Measurements from ENCODE around the gene PARD3.

Gene PARD3

DNA sequence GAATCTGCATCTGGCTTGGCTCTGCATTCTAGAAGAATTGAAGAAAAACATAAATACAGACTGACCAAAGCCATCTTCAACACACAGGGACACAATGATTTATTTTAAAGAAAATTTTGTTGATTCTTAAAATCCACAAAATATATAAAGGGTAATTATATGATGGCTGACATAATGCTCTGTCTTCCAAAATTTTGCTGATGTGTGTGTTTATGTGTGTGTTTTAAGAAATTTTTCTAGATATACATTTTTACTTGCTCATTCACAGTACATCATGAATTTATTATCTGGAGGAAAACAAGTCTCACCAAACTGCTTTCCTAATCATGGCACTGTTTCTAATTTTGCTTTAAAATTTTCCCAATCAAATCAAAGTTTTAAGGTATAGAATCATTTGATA, 442.6 kb downstream of the PARD3 start:
- Histone ChIP-seq H3K27me3 (replicated peaks; ENCODE audit: control insufficient read depth, insufficient read depth, low read length) (no peaks in the 10 kb centered on the region), H3K4me3 (replicated peaks; ENCODE audit: low read depth, low read length) (no peak overlapping the region), H3K36me3 (ENCODE audit: control insufficient read depth, insufficient read depth, low read length) (no peaks in the 10 kb centered on the region)
- TF ChIP-seq, protein P1, sequence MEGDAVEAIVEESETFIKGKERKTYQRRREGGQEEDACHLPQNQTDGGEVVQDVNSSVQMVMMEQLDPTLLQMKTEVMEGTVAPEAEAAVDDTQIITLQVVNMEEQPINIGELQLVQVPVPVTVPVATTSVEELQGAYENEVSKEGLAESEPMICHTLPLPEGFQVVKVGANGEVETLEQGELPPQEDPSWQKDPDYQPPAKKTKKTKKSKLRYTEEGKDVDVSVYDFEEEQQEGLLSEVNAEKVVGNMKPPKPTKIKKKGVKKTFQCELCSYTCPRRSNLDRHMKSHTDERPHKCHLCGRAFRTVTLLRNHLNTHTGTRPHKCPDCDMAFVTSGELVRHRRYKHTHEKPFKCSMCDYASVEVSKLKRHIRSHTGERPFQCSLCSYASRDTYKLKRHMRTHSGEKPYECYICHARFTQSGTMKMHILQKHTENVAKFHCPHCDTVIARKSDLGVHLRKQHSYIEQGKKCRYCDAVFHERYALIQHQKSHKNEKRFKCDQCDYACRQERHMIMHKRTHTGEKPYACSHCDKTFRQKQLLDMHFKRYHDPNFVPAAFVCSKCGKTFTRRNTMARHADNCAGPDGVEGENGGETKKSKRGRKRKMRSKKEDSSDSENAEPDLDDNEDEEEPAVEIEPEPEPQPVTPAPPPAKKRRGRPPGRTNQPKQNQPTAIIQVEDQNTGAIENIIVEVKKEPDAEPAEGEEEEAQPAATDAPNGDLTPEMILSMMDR (IDR thresholded peaks at IDR 0.05; ENCODE audit: insufficient read depth, low read length, poor library complexity, severe bottlenecking): no peak
- DNase-seq (ENCODE audit: extremely low read depth, insufficient read length): no peak

DNA sequence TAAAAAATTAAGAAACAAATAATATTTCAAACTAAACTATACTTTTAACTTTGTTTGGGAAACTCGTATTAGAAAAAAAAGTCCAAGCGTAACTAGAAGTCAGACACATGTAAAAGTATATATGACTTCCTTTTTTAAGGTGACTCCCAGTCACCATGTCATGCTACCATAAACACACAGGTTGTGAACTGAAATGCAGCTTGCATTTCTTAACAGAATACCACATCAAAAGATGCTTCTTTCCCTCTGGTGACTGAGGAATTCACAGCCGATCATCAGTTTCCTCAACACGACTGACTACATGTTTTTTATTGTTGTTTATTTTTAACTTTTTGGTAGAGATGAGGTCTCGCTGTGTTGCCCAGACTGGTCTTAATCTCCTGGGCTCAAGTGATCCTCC, 445.0 kb downstream of the PARD3 start:
- no peaks in the 10 kb centered on the region for H3K27me3 ChIP-seq (replicated peaks; ENCODE audit: control insufficient read depth, insufficient read depth, low read length)
- H3K4me3 ChIP-seq (replicated peaks; ENCODE audit: low read depth, low read length): no peak overlapping the region
- no peak for DNase-seq (ENCODE audit: extremely low read depth, insufficient read length)
- no peaks in the 10 kb centered on the region for H3K36me3 ChIP-seq (ENCODE audit: control insufficient read depth, insufficient read depth, low read length)
- TF ChIP-seq, protein P1 (IDR thresholded peaks at IDR 0.05; ENCODE audit: insufficient read depth, low read length, poor library complexity, severe bottlenecking): no peak

DNA sequence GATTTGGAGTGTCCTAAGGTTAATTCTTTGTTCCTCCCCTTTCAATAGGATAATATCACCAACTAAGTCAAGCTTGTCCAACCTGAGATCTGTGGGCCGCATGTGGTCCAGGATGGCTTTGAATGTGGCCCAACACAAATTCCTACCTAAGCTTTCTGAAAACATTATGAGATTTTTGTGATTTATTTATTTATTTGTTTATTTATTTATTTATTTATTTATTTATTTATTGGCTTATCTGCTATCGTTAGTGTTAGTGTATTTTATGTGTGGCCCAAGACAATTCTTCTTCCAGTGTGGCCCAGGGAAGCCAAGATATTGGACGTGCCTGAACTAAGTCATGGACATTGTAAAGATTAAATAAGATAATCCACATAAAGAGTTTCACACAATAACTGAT, 446.0 kb downstream of the PARD3 start:
- Histone ChIP-seq H3K36me3 (ENCODE audit: control insufficient read depth, insufficient read depth, low read length) (no peaks in the 10 kb centered on the region), H3K27me3 (replicated peaks; ENCODE audit: control insufficient read depth, insufficient read depth, low read length) (no peaks in the 10 kb centered on the region), H3K4me3 (replicated peaks; ENCODE audit: low read depth, low read length) (no peak overlapping the region)
- no peak for DNase-seq (ENCODE audit: extremely low read depth, insufficient read length)
- TF ChIP-seq, protein P1 (IDR thresholded peaks at IDR 0.05; ENCODE audit: insufficient read depth, low read length, poor library complexity, severe bottlenecking): no peak

DNA sequence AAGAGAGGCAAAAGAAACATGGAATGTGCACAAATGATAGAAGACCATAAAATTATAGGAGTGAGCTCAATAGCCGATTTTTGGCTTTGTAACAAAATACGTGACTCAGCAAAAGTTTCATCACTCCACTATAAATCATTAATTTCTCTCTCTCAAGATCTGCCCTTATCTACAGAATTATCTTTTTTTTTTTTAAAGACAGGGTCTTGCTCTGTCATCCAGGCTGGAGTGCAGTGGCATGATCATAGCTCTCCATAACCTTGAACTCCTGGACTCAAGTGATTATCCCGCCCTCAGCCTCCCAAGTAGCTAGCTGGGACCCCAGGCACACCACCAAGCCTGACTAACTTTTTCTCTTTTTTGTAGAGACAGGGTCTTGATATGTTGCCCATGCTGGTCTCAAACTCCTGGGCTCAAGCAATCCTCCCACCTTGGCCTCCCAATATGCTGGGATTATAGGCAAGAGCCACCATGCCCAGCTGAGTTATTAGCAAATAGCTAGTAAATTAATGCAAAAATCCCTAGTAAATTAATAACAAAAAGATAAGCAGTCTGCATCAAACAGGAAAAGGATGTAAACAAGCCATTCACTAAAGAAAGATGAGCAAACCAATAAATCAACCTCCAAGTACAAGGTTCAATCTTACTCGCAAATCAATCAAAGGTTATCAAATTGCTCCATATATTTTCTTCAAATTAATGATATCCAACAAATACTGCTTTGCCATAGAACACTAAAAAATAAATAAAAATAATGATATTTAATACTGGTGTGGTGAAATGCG, 450.7 kb downstream of the PARD3 start:
- Histone ChIP-seq H3K36me3 (ENCODE audit: control insufficient read depth, insufficient read depth, low read length) (no peaks in the 10 kb centered on the region), H3K4me3 (replicated peaks; ENCODE audit: low read depth, low read length) (no peak overlapping the region), H3K27me3 (replicated peaks; ENCODE audit: control insufficient read depth, insufficient read depth, low read length) (no peaks in the 10 kb centered on the region)
- DNase-seq (ENCODE audit: extremely low read depth, insufficient read length): no peak
- TF ChIP-seq, protein P1 (IDR thresholded peaks at IDR 0.05; ENCODE audit: insufficient read depth, low read length, poor library complexity, severe bottlenecking): no peak

DNA sequence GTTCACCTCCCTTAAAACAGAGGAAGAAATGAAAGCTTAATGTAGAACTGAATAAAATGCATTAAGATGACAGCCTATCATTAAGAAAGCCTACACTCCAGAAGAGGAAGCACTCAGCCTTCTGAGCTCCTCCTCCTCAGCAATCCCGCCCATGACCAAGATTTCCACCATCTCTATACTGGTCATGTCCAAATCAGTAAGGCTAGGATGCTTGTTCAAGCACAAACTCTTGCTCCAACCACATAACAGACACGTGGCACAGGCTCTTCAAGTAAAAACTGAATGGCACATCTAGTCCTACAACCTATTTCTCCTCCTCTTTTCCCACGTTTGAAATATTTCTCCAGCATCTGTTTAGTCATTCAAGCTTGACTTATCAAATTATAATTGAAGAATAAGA, 454.1 kb downstream of the PARD3 start:
- DNase-seq (ENCODE audit: extremely low read depth, insufficient read length): no peak
- TF ChIP-seq, protein P1 (IDR thresholded peaks at IDR 0.05; ENCODE audit: insufficient read depth, low read length, poor library complexity, severe bottlenecking): no peak

DNA sequence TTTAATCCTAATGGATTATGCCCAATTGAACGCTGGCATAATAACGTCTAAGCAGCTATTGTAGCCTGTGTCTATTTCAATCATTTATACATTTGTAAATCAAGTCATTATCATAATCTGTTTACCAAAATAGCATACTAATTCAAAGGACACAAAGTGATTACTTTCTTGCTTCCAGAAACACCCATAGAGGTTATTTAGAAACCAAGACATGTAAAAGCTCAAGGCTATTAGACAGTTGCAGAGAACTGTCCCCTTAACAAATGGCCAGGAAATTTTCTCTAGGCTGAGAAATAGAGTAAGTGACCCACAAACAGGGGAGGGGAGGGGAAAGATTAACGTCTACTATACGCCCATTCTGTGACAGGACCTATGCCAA, 455.7 kb downstream of the PARD3 start:
- H3K36me3 ChIP-seq (ENCODE audit: control insufficient read depth, insufficient read depth, low read length): no peaks in the 10 kb centered on the region
- no peak overlapping the region for H3K4me3 ChIP-seq (replicated peaks; ENCODE audit: low read depth, low read length)
- no peak for DNase-seq (ENCODE audit: extremely low read depth, insufficient read length)
- no peaks in the 10 kb centered on the region for H3K27me3 ChIP-seq (replicated peaks; ENCODE audit: control insufficient read depth, insufficient read depth, low read length)
- TF ChIP-seq, protein P1 (IDR thresholded peaks at IDR 0.05; ENCODE audit: insufficient read depth, low read length, poor library complexity, severe bottlenecking): no peak

More for the DNA sequence above, 454.1 kb downstream of the PARD3 start:
- H3K4me3 ChIP-seq (replicated peaks; ENCODE audit: low read depth, low read length): no peak overlapping the region
- H3K27me3 ChIP-seq (replicated peaks; ENCODE audit: control insufficient read depth, insufficient read depth, low read length): no peaks in the 10 kb centered on the region
- no peaks in the 10 kb centered on the region for H3K36me3 ChIP-seq (ENCODE audit: control insufficient read depth, insufficient read depth, low read length)

All from GM06990 (cell line).